PC-3 (cell line): ENCODE data around the gene TAF12.

Experiments
- EZH2 ChIP-seq: fragments of 300-600 bp; sonication (generic); IDR thresholded peaks from one replicate; pipeline ENCODE4 v1.6.1; 2017; ENCODE audit warnings: antibody characterized with exemption, mild to moderate bottlenecking, low read length; ENCODE audit not compliant: unreplicated experiment
- EZH2phosphoT487 ChIP-seq: fragments of 300-600 bp; sonication (generic); IDR thresholded peaks from 2 replicates; pipeline ENCODE4 v1.6.1; 2018; ENCODE audit warnings: mild to moderate bottlenecking, antibody characterized with exemption, low read length, borderline replicate concordance
- TF ChIP-seq, protein P1 (sequence below): fragments of 300-600 bp; sonication (generic); conservative IDR thresholded peaks from 2 replicates; pipeline ENCODE4 v1.5.1; 2017; ENCODE audit warnings: antibody characterized with exemption, low read depth, mild to moderate bottlenecking, low read length

DNA sequence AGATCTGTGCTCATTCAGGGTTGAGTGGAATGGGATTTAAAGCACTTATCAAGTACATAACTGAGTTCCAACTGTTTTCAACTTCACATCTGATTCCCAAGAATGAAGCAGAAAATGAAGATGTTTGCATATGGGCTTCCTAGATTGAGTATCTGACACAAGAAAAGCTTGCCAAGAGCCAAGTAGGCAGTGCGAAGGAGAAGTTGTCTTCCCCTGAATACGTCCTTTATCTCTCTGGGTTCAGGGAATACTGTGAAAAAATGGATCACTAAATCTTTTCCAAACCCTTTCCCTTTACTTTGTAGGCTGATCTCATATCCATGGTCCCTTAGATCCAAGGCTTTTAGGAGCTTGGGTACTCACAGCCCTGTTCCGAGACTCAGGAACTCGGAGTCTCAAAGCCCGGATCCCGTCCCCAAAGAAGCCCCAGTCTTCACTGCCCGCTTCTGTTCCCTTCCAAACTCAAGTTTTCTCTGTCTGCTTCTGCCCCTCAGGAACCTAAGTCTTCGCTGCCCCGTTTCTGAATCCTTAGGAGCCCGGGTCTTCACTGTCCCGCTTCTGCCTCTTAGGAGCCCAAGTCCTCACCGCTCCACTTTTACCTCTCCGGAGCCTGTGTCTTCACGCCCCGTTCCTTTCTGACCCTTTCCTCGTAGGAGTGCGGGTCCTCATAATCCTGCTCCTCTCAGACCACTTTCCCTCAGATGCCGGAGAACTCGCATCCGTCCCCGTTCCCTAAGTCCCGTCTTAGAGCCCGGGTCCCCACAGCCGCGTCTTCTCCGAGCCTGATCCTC is 616 bp downstream of the TAF12 start:
- no peak for TF ChIP-seq EZH2phosphoT487
- TF ChIP-seq, protein P1, sequence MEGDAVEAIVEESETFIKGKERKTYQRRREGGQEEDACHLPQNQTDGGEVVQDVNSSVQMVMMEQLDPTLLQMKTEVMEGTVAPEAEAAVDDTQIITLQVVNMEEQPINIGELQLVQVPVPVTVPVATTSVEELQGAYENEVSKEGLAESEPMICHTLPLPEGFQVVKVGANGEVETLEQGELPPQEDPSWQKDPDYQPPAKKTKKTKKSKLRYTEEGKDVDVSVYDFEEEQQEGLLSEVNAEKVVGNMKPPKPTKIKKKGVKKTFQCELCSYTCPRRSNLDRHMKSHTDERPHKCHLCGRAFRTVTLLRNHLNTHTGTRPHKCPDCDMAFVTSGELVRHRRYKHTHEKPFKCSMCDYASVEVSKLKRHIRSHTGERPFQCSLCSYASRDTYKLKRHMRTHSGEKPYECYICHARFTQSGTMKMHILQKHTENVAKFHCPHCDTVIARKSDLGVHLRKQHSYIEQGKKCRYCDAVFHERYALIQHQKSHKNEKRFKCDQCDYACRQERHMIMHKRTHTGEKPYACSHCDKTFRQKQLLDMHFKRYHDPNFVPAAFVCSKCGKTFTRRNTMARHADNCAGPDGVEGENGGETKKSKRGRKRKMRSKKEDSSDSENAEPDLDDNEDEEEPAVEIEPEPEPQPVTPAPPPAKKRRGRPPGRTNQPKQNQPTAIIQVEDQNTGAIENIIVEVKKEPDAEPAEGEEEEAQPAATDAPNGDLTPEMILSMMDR: no peak
- no peak for TF ChIP-seq EZH2
